Mesenchymal stem cell (in vitro differentiated cells and primary cell): Measurements from ENCODE around the gene L3MBTL1.

ENCODE experiments used
- DNase-seq: peaks from one replicate; pipeline ENCODE4 v3.0.0-alpha.2; 2013
- H2AFZ ChIP-seq: one replicate; pipeline ENCODE4 v1.6.1; 2013; ENCODE audit warnings: low read depth, mild to moderate bottlenecking, control low read depth, inconsistent platforms, low read length, moderate library complexity
- H2AK5ac ChIP-seq: 2 replicates; pipeline ENCODE4 v1.6.1; 2013; ENCODE audit warnings: low read length, moderate library complexity, mild to moderate bottlenecking, inconsistent platforms; ENCODE audit not compliant: severe bottlenecking
- H2BK120ac ChIP-seq: one replicate; pipeline ENCODE4 v1.6.1; 2013; ENCODE audit warnings: low read depth, mild to moderate bottlenecking, inconsistent platforms, low read length, moderate library complexity
- H2BK12ac ChIP-seq, 2 experiments: one replicate each; pipeline ENCODE4 v1.6.1; 2013; ENCODE audit warnings: inconsistent platforms in 2 of 2, low read length in 2 of 2, mild to moderate bottlenecking in 2 of 2, moderate library complexity in 2 of 2, control low read depth in 1 of 2
- H2BK15ac ChIP-seq: one replicate; pipeline ENCODE4 v1.6.1; 2013; ENCODE audit warnings: mild to moderate bottlenecking, low read depth, inconsistent platforms; ENCODE audit not compliant: poor library complexity, severe bottlenecking
- H2BK5ac ChIP-seq: 2 replicates; pipeline ENCODE4 v1.6.1; 2013; ENCODE audit warnings: low read depth, mild to moderate bottlenecking, low read length, control low read depth, inconsistent platforms; ENCODE audit not compliant: poor library complexity, severe bottlenecking
- H3K14ac ChIP-seq, 2 experiments: one replicate each; pipeline ENCODE4 v1.6.1; 2013; ENCODE audit warnings: inconsistent platforms in 2 of 2, low read length in 2 of 2, control low read depth in 1 of 2, mild to moderate bottlenecking in 1 of 2, moderate library complexity in 1 of 2
- H3K18ac ChIP-seq, 2 experiments: one replicate each; pipeline ENCODE4 v1.6.1; 2013; ENCODE audit warnings: inconsistent platforms in 2 of 2, low read length in 2 of 2, control low read depth in 1 of 2, low read depth in 1 of 2, mild to moderate bottlenecking in 1 of 2
- H3K23ac ChIP-seq, 2 experiments: one replicate each; pipeline ENCODE4 v1.6.1; 2013; ENCODE audit warnings: inconsistent platforms in 2 of 2, low read length in 2 of 2, mild to moderate bottlenecking in 2 of 2, moderate library complexity in 2 of 2, control low read depth in 1 of 2
- H3K27ac ChIP-seq: 2 replicates; pipeline ENCODE4 v1.5.1; 2013; ENCODE audit warnings: mild to moderate bottlenecking, moderate library complexity, low read length, control low read depth, inconsistent platforms; ENCODE audit not compliant: poor library complexity, severe bottlenecking
- H3K27me3 ChIP-seq, 2 experiments: 2 replicates each; pipeline versions ENCODE4 v1.6.1 to v1.7.0; 2013; ENCODE audit warnings: low read length in 2 of 2, mild to moderate bottlenecking in 2 of 2, moderate library complexity in 2 of 2, control low read depth in 1 of 2, inconsistent platforms in 1 of 2; ENCODE audit not compliant: control insufficient read depth in 1 of 2, insufficient read depth in 1 of 2
- H3K36me3 ChIP-seq, 2 experiments: 2 replicates each; pipeline versions ENCODE4 v1.6.1 to v1.7.0; 2013; ENCODE audit warnings: low read length in 2 of 2, control low read depth in 1 of 2, inconsistent platforms in 1 of 2, low read depth in 1 of 2, mild to moderate bottlenecking in 1 of 2; ENCODE audit not compliant: insufficient read depth in 2 of 2, control insufficient read depth in 1 of 2
- H3K4ac ChIP-seq, 2 experiments: one replicate each; pipeline ENCODE4 v1.6.1; 2013; ENCODE audit warnings: inconsistent platforms in 2 of 2, low read length in 2 of 2, mild to moderate bottlenecking in 2 of 2, moderate library complexity in 2 of 2, control low read depth in 1 of 2, low read depth in 1 of 2
- H3K4me1 ChIP-seq: 2 replicates; pipeline ENCODE4 v1.6.1; 2013; ENCODE audit warnings: low read depth, low read length, control low read depth; ENCODE audit not compliant: control insufficient read depth, insufficient read depth
- H3K4me2 ChIP-seq: 2 replicates; pipeline ENCODE4 v1.6.1; 2013; ENCODE audit warnings: low read length, mild to moderate bottlenecking, inconsistent platforms; ENCODE audit not compliant: poor library complexity, severe bottlenecking
- H3K4me3 ChIP-seq, 2 experiments: 2 replicates each; pipeline versions ENCODE4 v1.5.1 to v1.7.0; 2013; ENCODE audit warnings: low read length in 2 of 2, mild to moderate bottlenecking in 2 of 2, control low read depth in 1 of 2, low read depth in 1 of 2; ENCODE audit not compliant: insufficient read depth in 1 of 2
- H3K79me1 ChIP-seq: replicated peaks from 2 replicates; pipeline ENCODE4 v1.6.1; 2013; ENCODE audit warnings: mild to moderate bottlenecking, control low read depth, low read length, inconsistent platforms; ENCODE audit not compliant: poor library complexity, severe bottlenecking
- H3K9ac ChIP-seq: 2 replicates; pipeline ENCODE4 v1.7.0; 2013; ENCODE audit warnings: mild to moderate bottlenecking, low read length, moderate library complexity
- H3K9me3 ChIP-seq: 2 replicates; pipeline ENCODE4 v1.7.0; 2013; ENCODE audit warnings: mild to moderate bottlenecking, low read length; ENCODE audit not compliant: control insufficient read depth
- H4K8ac ChIP-seq: one replicate; pipeline ENCODE4 v1.6.1; 2013; ENCODE audit warnings: inconsistent platforms, mild to moderate bottlenecking, low read length, moderate library complexity
- H4K91ac ChIP-seq: one replicate; pipeline ENCODE4 v1.6.1; 2013; ENCODE audit warnings: mild to moderate bottlenecking, low read length, inconsistent platforms
- WGBS: methylation state at CpG from one replicate; pipeline ENCODE4 v1.1.7; 2013; ENCODE audit warnings: mixed read lengths; 5-methylcytosine and 5-hydroxymethylcytosine counted together

L3MBTL1 gene

DNA sequence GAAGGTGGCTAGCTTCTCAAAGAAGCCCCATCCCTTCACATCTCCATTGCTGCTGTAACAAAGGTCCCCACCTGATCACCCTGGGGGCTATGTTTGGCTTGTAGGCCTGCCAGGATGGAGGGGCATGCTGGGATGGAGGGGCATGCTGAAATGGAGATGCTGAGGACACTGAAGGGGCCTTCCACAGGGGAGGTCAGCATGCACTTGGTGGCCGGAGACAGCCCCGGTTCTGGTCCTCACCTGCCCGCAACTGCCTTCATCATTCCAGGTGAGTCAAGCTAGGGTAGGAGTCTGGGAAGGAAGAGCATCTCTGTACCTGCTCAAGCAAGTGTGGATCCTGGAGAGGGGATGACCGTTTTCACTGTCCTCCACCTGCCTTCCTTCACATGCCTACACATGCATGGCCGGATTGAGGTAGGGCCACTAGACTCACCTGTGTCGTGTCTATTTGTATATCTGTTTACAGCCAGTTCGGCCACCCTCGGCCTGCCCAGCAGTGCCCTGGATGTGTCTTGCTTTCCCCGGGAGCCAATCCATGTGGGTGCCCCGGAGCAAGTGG, 6.0 kb downstream of the L3MBTL1 start:
- no peak overlapping the region for H2BK120ac ChIP-seq
- no peaks in the 10 kb centered on the region for H3K9me3 ChIP-seq
- peaks cover 19% of the 10 kb centered on the region for H3K79me1 ChIP-seq
- H4K8ac ChIP-seq, result peak overlapping the region; percentile 75
- H3K9ac ChIP-seq, result peak overlapping the region; percentile 41
- H3K4me1 ChIP-seq, result peaks cover 18% of the 10 kb centered on the region
- peak overlapping the region; percentile 38 to 69 for H3K4me3 ChIP-seq
- H3K23ac ChIP-seq, result no peak overlapping the region
- no peak overlapping the region for H3K4ac ChIP-seq
- WGBS, result 68% methylated on average over 10 of the region's 10 CpGs
- H4K91ac ChIP-seq, result no peak overlapping the region
- peak overlapping the region; percentile 44 for H3K4me2 ChIP-seq
- no peak overlapping the region for H3K14ac ChIP-seq
- H2BK12ac ChIP-seq, result no peak overlapping the region
- H3K27ac ChIP-seq, result no peak overlapping the region
- peaks cover 0 to 3% of the 10 kb centered on the region in 2 experiments for H3K27me3 ChIP-seq
- H3K18ac ChIP-seq, result peak overlapping the region in 1 of 2 experiments; percentile 22
- no peak overlapping the region for H2BK15ac ChIP-seq
- H2AFZ ChIP-seq, result peak overlapping the region; percentile 72
- no peak overlapping the region for H2BK5ac ChIP-seq
- DNase-seq, result no peak
- H3K36me3 ChIP-seq, result peaks cover 0 to 16% of the 10 kb centered on the region in 2 experiments
- H2AK5ac ChIP-seq, result no peak overlapping the region

DNA sequence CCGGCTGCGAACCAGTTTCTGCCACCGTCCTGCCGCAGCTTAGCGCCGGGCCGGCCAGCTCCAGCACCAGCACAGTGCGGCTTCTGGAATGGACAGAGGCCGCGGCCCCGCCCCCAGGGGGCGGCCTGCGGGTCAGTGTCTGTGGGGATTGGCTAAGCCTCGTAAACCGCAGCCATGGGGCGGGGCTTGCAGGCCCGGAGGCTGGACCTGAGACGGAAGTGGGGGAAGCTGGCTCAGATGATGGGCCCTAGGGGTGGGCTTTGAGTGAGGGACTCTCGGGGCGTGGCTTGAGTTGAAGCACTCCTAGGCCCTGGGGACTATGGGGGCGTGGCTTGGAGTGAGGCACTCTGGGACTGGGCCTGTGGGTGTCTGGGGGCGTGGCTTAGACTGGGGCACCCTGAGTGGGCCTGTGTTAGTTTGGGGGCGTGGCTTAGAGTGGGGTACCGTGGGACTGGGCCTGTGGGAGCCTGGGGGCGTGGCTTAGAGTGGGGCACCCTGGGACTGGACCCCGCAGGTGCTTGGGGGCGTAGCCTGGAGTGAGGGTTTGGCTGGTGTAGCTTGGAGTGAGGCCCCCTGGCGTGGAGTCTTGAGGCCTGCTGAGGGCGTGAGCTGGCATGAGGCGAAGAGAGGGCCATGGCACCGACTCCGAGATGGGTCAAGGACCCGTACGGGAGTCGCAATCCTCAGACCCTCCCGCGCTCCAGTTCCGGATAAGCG, 6.6 kb downstream of the L3MBTL1 start:
- H3K27ac ChIP-seq, result peak overlapping the region; percentile 49
- peak overlapping the region in 1 of 2 experiments; percentile 55 for H2BK12ac ChIP-seq
- no peak overlapping the region for H2BK5ac ChIP-seq
- H2BK15ac ChIP-seq, result peak overlapping the region; percentile 73
- no peaks in the 10 kb centered on the region for H3K9me3 ChIP-seq
- H4K91ac ChIP-seq, result no peak overlapping the region
- H3K9ac ChIP-seq, result peak overlapping the region; percentile 70
- H3K14ac ChIP-seq, result no peak overlapping the region
- peak; percentile 98 for DNase-seq
- peak overlapping the region in 1 of 2 experiments; percentile 58 for H3K18ac ChIP-seq
- H3K36me3 ChIP-seq, result peaks cover 0 to 20% of the 10 kb centered on the region in 2 experiments
- H4K8ac ChIP-seq, result peak overlapping the region; percentile 19
- H3K4me2 ChIP-seq, result peak overlapping the region; percentile 67
- no peak overlapping the region for H2BK120ac ChIP-seq
- WGBS, result 47% methylated on average over 39 of the region's 39 CpGs
- no peaks in the 10 kb centered on the region for H3K27me3 ChIP-seq
- H3K4ac ChIP-seq, result no peak overlapping the region
- H2AFZ ChIP-seq, result peak overlapping the region; percentile 78
- H2AK5ac ChIP-seq, result no peak overlapping the region
- peaks cover 19% of the 10 kb centered on the region for H3K79me1 ChIP-seq
- H3K23ac ChIP-seq, result no peak overlapping the region
- peaks cover 15% of the 10 kb centered on the region for H3K4me1 ChIP-seq
- peak overlapping the region; percentile 69 to 70 for H3K4me3 ChIP-seq

DNA sequence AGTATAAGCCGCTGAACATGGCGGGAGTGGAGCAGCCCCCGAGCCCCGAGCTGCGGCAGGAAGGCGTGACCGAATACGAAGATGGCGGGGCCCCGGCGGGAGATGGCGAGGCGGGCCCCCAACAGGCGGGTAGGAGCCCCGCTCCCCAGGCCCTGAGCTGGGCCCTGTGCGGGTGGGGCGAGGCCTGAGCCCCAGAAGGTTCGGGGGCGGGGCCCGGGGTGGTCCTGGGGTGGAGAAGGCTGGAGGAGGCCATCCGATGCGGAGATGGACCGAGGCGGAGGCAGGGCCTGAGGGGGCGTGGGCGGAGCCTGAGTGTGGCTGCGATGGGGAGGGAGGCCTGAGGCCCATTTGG, 7.1 kb downstream of the L3MBTL1 start:
- Histone ChIP-seq H3K14ac (no peak overlapping the region), H2BK5ac (no peak overlapping the region), H2BK120ac (no peak overlapping the region), H3K4me3 (peak overlapping the region; percentile 69 to 70), H3K9me3 (no peaks in the 10 kb centered on the region), H3K27me3 (no peaks in the 10 kb centered on the region), H2AK5ac (no peak overlapping the region), H3K9ac (peak overlapping the region; percentile 70), H3K4me1 (peaks cover 15% of the 10 kb centered on the region), H4K91ac (no peak overlapping the region), H3K4ac (peak overlapping the region in 1 of 2 experiments; percentile 43), H4K8ac (peak overlapping the region; percentile 23), H3K4me2 (peak overlapping the region; percentile 67), H3K27ac (peak overlapping the region; percentile 49), H3K36me3 (peaks cover 0 to 20% of the 10 kb centered on the region in 2 experiments), H2BK15ac (peak overlapping the region; percentile 73), H3K23ac (no peak overlapping the region), H3K79me1 (peaks cover 19% of the 10 kb centered on the region), H2AFZ (peak overlapping the region; percentile 78), H3K18ac (peak overlapping the region in 1 of 2 experiments; percentile 58), H2BK12ac (peak overlapping the region in 1 of 2 experiments; percentile 55)
- 39% methylated on average over 25 of the region's 27 CpGs for WGBS
- DNase-seq, result no peak

DNA sequence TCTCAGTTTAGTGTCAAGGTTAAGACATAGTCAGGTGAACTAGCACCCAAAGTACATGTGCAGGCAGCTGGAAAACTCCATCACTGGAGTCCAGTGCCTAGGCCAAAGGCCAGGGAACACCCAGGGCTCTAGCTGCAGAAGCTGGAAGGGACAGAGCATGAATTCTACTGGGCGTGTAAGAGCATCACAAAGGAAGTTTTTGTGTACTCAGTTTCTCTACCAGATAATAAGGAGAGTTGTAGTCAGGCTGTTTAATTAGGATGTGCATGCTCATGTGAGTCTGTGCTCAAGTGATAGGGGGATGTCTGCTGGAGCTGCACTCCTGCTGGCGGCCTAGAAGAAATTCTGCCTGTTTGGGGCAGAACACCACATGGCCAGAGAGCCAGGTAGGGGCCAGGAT, 8.1 kb downstream of the L3MBTL1 start:
- Histone ChIP-seq H3K27me3 (no peaks in the 10 kb centered on the region), H3K27ac (no peak overlapping the region), H2AK5ac (no peak overlapping the region)

More for the DNA sequence above, 8.1 kb downstream of the L3MBTL1 start:
- peak overlapping the region; percentile 67 for H3K4me2 ChIP-seq
- no peak overlapping the region for H4K91ac ChIP-seq
- H3K4me3 ChIP-seq, result no peak overlapping the region
- WGBS, result 88% methylated on average over 2 of the region's 2 CpGs
- H2BK120ac ChIP-seq, result no peak overlapping the region
- no peak overlapping the region for H2AFZ ChIP-seq
- peaks cover 0 to 20% of the 10 kb centered on the region in 2 experiments for H3K36me3 ChIP-seq
- no peak overlapping the region for H2BK5ac ChIP-seq
- no peak overlapping the region for H4K8ac ChIP-seq
- no peak overlapping the region for H3K18ac ChIP-seq
- H3K14ac ChIP-seq, result no peak overlapping the region
- H3K23ac ChIP-seq, result no peak overlapping the region
- H3K4ac ChIP-seq, result no peak overlapping the region
- H2BK12ac ChIP-seq, result no peak overlapping the region
- DNase-seq, result no peak
- peaks cover 15% of the 10 kb centered on the region for H3K4me1 ChIP-seq
- H3K9ac ChIP-seq, result no peak overlapping the region
- H3K9me3 ChIP-seq, result no peaks in the 10 kb centered on the region
- H3K79me1 ChIP-seq, result peaks cover 19% of the 10 kb centered on the region
- H2BK15ac ChIP-seq, result no peak overlapping the region
